Measurements from ENCODE around the gene MAT2B. TPM values are rescaled to one million over a fixed set of nuclear protein-coding genes. Genes with fewer than 3 reads are reported as not detected.
"Not testable (repeated sequence)": the region's sequence is repeated elsewhere in the genome, so short reads cannot be mapped to it uniquely, and the experiment has no call there.

The MAT2B gene
- total and polyA plus RNA-seq, 4 experiments from 2014 or later = 150 to 420 (median 219) TPM

GRCh38 chr5:163534492-163535094 lies 29.2 kb downstream of the MAT2B start:
- no peak for DNase-seq
- no peak overlapping the region for H3K4me3 ChIP-seq (ENCODE audit: low read length in 2 of 2)
- H3K27me3 ChIP-seq (ENCODE audit: insufficient read depth, low read length) = no peaks in the 10 kb centered on the region
- intact Hi-C loops (cut with micrococcal nuclease) = no loop called here
- no peaks in the 10 kb centered on the region for H3K4me1 ChIP-seq (ENCODE audit: insufficient read depth, low read length)
- no peaks in the 10 kb centered on the region for H3K9me3 ChIP-seq (ENCODE audit: control insufficient read depth in 1 of 2, low read length in 2 of 2)
- CTCF ChIA-PET (ENCODE audit: partially characterized antibody) = no interaction called here
- H3K36me3 ChIP-seq (ENCODE audit: insufficient read depth, low read length) = no peaks in the 10 kb centered on the region
- H3K27ac ChIP-seq (ENCODE audit: low read depth, low read length) = no peak overlapping the region
- H3K9me3 Mint-ChIP-seq = peaks cover 0 to 2% (median 0%) of the 10 kb centered on the region in 8 donors
- POLR2A ChIA-PET (ENCODE audit: partially characterized antibody) = no interaction called here
- no peak overlapping the region for H3K27ac Mint-ChIP-seq
- peaks cover 0 to 2% (median 0%) of the 10 kb centered on the region in 4 donors for H3K4me1 Mint-ChIP-seq
- no peak overlapping the region for H3K4me3 Mint-ChIP-seq
- H3K27me3 Mint-ChIP-seq = peaks cover 1 to 8% of the 10 kb centered on the region in 2 donors
- H3K36me3 Mint-ChIP-seq = peaks cover 0 to 4% of the 10 kb centered on the region in 2 donors

- peaks cover 1 to 8% of the 10 kb centered on the region in 2 donors for H3K27me3 Mint-ChIP-seq
- H3K4me3 Mint-ChIP-seq = no peak overlapping the region
- intact Hi-C loops (cut with micrococcal nuclease) = no loop called here
- H3K9me3 Mint-ChIP-seq = peaks cover 0 to 2% (median 0%) of the 10 kb centered on the region in 8 donors
- H3K27ac ChIP-seq (ENCODE audit: low read depth, low read length) = no peak overlapping the region
- H3K27ac Mint-ChIP-seq = no peak overlapping the region
- H3K4me3 ChIP-seq (ENCODE audit: low read length in 2 of 2) = no peak overlapping the region
- no peaks in the 10 kb centered on the region for H3K4me1 ChIP-seq (ENCODE audit: insufficient read depth, low read length)
- ChIA-PET CTCF (ENCODE audit: partially characterized antibody) (no interaction called here), POLR2A (ENCODE audit: partially characterized antibody) (no interaction called here)
- no peaks in the 10 kb centered on the region for H3K36me3 ChIP-seq (ENCODE audit: insufficient read depth, low read length)
- no peaks in the 10 kb centered on the region for H3K9me3 ChIP-seq (ENCODE audit: control insufficient read depth in 1 of 2, low read length in 2 of 2)
- peaks cover 0 to 4% of the 10 kb centered on the region in 2 donors for H3K36me3 Mint-ChIP-seq
- no peak for DNase-seq
- peaks cover 0 to 2% (median 0%) of the 10 kb centered on the region in 4 donors for H3K4me1 Mint-ChIP-seq
- no peaks in the 10 kb centered on the region for H3K27me3 ChIP-seq (ENCODE audit: insufficient read depth, low read length)
Observed at GRCh38 chr5:163535290-163535689, 29.9 kb downstream of the MAT2B start.

- H3K36me3 ChIP-seq (ENCODE audit: insufficient read depth, low read length); H3K27ac Mint-ChIP-seq; H3K4me1 Mint-ChIP-seq; H3K4me3 ChIP-seq (ENCODE audit: low read length in 2 of 2); H3K9me3 ChIP-seq (ENCODE audit: control insufficient read depth in 1 of 2, low read length in 2 of 2); H3K4me3 Mint-ChIP-seq; intact Hi-C loops (cut with micrococcal nuclease); DNase-seq; POLR2A ChIA-PET (ENCODE audit: partially characterized antibody); H3K9me3 Mint-ChIP-seq; H3K4me1 ChIP-seq (ENCODE audit: insufficient read depth, low read length); H3K27me3 ChIP-seq (ENCODE audit: insufficient read depth, low read length); H3K27ac ChIP-seq (ENCODE audit: low read depth, low read length); H3K36me3 Mint-ChIP-seq: not testable (repeated sequence)
- H3K27me3 Mint-ChIP-seq = peaks cover 3 to 13% of the 10 kb centered on the region in 2 donors
- CTCF ChIA-PET (ENCODE audit: partially characterized antibody) = interaction anchor here (1.0 kb wide), 1 partner anchor 10 kb away, joined by 3 read pairs; no protein-coding TSS in a partner anchor
Observed at GRCh38 chr5:163536442-163536841, 31.0 kb downstream of the MAT2B start.

DNA sequence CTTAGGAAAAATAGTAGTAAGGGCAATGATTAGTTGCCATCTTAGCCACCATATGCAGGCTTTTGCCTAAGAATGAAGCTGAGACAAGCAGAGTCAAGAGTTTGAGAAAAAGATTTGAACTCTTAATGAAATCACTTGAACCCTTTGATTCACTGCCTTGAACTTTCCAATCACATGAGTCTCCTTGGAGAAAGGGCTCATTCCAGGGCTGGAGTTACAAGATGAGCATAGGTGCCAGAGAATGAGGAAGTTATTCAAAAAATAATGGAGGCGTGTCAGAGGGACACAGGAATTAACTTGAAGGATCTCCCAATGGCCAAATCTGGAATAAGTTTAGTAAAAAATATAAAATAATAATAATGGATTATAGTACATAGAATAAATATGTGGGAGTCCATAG lies 35.3 kb downstream of the MAT2B start:
- Histone ChIP-seq H3K27me3 (ENCODE audit: insufficient read depth, low read length) (no peaks in the 10 kb centered on the region), H3K27ac (ENCODE audit: low read depth, low read length) (no peak overlapping the region), H3K4me3 (ENCODE audit: low read length in 2 of 2) (no peak overlapping the region), H3K36me3 (ENCODE audit: insufficient read depth, low read length) (no peaks in the 10 kb centered on the region), H3K4me1 (ENCODE audit: insufficient read depth, low read length) (no peaks in the 10 kb centered on the region), H3K9me3 (ENCODE audit: control insufficient read depth in 1 of 2, low read length in 2 of 2) (no peaks in the 10 kb centered on the region)
- Mint-ChIP-seq H3K27ac (no peak overlapping the region), H3K27me3 (peaks cover 3 to 13% of the 10 kb centered on the region in 2 donors), H3K4me1 (no peaks in the 10 kb centered on the region), H3K4me3 (no peak overlapping the region), H3K36me3 (peaks cover 0 to 4% of the 10 kb centered on the region in 2 donors), H3K9me3 (peaks cover 0 to 2% (median 0%) of the 10 kb centered on the region in 8 donors)
- no peak for DNase-seq
- intact Hi-C loops (cut with micrococcal nuclease) = no loop called here
- ChIA-PET CTCF (ENCODE audit: partially characterized antibody) (no interaction called here), POLR2A (ENCODE audit: partially characterized antibody) (no interaction called here)

DNA sequence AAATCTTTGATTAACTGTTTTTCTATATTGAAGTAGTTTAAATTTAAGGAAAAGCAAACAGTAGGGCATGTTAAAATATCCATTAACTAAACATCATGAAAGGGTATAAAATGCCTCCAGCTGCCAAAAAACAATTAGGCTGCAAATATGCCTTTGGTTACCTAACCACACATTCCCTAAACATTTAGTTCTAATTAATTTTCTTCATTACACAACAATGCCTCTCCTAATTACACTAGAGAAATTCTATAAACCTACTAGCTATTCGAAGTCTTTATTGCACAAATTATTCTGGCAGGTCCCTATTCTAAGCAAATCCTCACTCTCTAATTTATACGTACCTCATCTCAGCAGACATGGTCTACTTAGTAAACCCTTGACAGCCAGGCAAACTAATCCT lies 37.4 kb downstream of the MAT2B start:
- intact Hi-C loops (cut with micrococcal nuclease) = no loop called here
- Mint-ChIP-seq H3K4me1 (no peaks in the 10 kb centered on the region), H3K9me3 (peaks cover 0 to 2% (median 0%) of the 10 kb centered on the region in 8 donors), H3K27ac (no peak overlapping the region), H3K4me3 (no peak overlapping the region), H3K36me3 (no peaks in the 10 kb centered on the region), H3K27me3 (peaks cover 3 to 10% of the 10 kb centered on the region in 2 donors)
- CTCF ChIA-PET (ENCODE audit: partially characterized antibody) = no interaction called here
- H3K27me3 ChIP-seq (ENCODE audit: insufficient read depth, low read length) = no peaks in the 10 kb centered on the region
- H3K9me3 ChIP-seq (ENCODE audit: control insufficient read depth in 1 of 2, low read length in 2 of 2) = no peaks in the 10 kb centered on the region
- no peak overlapping the region for H3K27ac ChIP-seq (ENCODE audit: low read depth, low read length)
- no peak for DNase-seq
- POLR2A ChIA-PET (ENCODE audit: partially characterized antibody) = no interaction called here
- H3K36me3 ChIP-seq (ENCODE audit: insufficient read depth, low read length) = no peaks in the 10 kb centered on the region
- H3K4me3 ChIP-seq (ENCODE audit: low read length in 2 of 2) = no peak overlapping the region
- no peaks in the 10 kb centered on the region for H3K4me1 ChIP-seq (ENCODE audit: insufficient read depth, low read length)

DNA sequence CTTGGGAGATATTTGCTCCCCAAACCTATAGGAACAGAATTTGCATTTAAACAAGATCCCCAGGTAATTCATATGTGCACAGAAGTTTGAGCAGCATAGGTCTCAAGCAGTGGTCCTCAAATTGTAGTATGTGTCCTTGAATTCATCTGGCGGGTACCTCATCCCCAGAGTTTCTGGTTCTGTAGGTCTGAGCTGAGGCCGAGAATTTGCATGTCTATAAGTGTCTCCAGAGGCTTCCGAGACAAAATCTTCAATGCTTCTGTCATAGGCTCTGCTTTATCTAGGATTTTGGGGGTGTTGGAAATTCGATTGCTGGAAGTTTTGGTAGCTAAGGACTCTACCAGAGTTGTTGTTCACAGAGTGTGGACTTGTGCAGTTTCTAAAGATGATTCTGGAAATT lies 38.6 kb downstream of the MAT2B start:
- CTCF ChIA-PET (ENCODE audit: partially characterized antibody) = no interaction called here
- no peaks in the 10 kb centered on the region for H3K36me3 ChIP-seq (ENCODE audit: insufficient read depth, low read length)

GRCh38 chr5:163544836-163545235 lies 39.4 kb downstream of the MAT2B start:
- Mint-ChIP-seq H3K4me1 (peaks cover 3 to 12% (median 7%) of the 10 kb centered on the region in 4 donors), H3K27me3 (peaks cover 1 to 7% of the 10 kb centered on the region in 2 donors), H3K9me3 (no peaks in the 10 kb centered on the region), H3K36me3 (no peaks in the 10 kb centered on the region), H3K4me3 (no peak overlapping the region), H3K27ac (no peak overlapping the region)
- POLR2A ChIA-PET (ENCODE audit: partially characterized antibody) = no interaction called here
- intact Hi-C loops (cut with micrococcal nuclease) = no loop called here
- H3K9me3 ChIP-seq (ENCODE audit: control insufficient read depth in 1 of 2, low read length in 2 of 2) = no peaks in the 10 kb centered on the region
- H3K4me3 ChIP-seq (ENCODE audit: low read length in 2 of 2) = no peak overlapping the region
- H3K36me3 ChIP-seq (ENCODE audit: insufficient read depth, low read length) = no peaks in the 10 kb centered on the region
- CTCF ChIA-PET (ENCODE audit: partially characterized antibody) = no interaction called here
- H3K27ac ChIP-seq (ENCODE audit: low read depth, low read length) = no peak overlapping the region
- no peak for DNase-seq
- peaks cover 7% of the 10 kb centered on the region for H3K4me1 ChIP-seq (ENCODE audit: insufficient read depth, low read length)
- no peaks in the 10 kb centered on the region for H3K27me3 ChIP-seq (ENCODE audit: insufficient read depth, low read length)

More for the DNA sequence above, 38.6 kb downstream of the MAT2B start:
- Mint-ChIP-seq H3K9me3 (peaks cover 0 to 2% (median 0%) of the 10 kb centered on the region in 8 donors), H3K36me3 (no peaks in the 10 kb centered on the region), H3K4me3 (no peak overlapping the region), H3K4me1 (peaks cover 3 to 5% (median 4%) of the 10 kb centered on the region in 4 donors), H3K27me3 (peaks cover 3 to 9% of the 10 kb centered on the region in 2 donors), H3K27ac (no peak overlapping the region)
- intact Hi-C loops (cut with micrococcal nuclease) = no loop called here
- H3K4me3 ChIP-seq (ENCODE audit: low read length in 2 of 2) = no peak overlapping the region
- POLR2A ChIA-PET (ENCODE audit: partially characterized antibody) = no interaction called here
- no peaks in the 10 kb centered on the region for H3K27me3 ChIP-seq (ENCODE audit: insufficient read depth, low read length)
- peaks cover 2% of the 10 kb centered on the region for H3K4me1 ChIP-seq (ENCODE audit: insufficient read depth, low read length)
- no peaks in the 10 kb centered on the region for H3K9me3 ChIP-seq (ENCODE audit: control insufficient read depth in 1 of 2, low read length in 2 of 2)
- H3K27ac ChIP-seq (ENCODE audit: low read depth, low read length) = no peak overlapping the region
- no peak for DNase-seq
